PC-3 (cell line): ENCODE data around the gene ANKRD2. TPM values are rescaled to one million over a fixed set of nuclear protein-coding genes. Genes with fewer than 3 reads are reported as not detected.

Experiments
- ATAC-seq: fragments of 200-7000 bp; cut with Tn5 transposase; 2 replicates; pipeline ENCODE4 v1.9.1; 2020; ENCODE audit warnings: mild to moderate bottlenecking, moderate library complexity
- BruUV-seq: library from RNA; stranded (reverse); fragments of 400-500 nt; replicated peaks from 2 replicates; lab custom pipeline; 2021; lab: Mats Ljungman, UMichigan
- CTCF ChIA-PET: fragments of 300-600 bp; sonication (Branson Sonifier 250); formaldehyde crosslinking; loops from one replicate; lab custom pipeline; 2022; ENCODE audit warnings: antibody characterized with exemption; lab: Charles Lee
- POLR2A ChIA-PET: fragments of 300-600 bp; sonication (Branson Sonifier 250); formaldehyde crosslinking; loops from one replicate; lab custom pipeline; 2022; ENCODE audit warnings: antibody characterized with exemption; ENCODE audit not compliant: unreplicated experiment; lab: Charles Lee
- DNase-seq: peaks from one replicate; pipeline ENCODE4 v3.0.0-alpha.2; 2015
- H2AFZ ChIP-seq: fragments of 300-600 bp; sonication (generic); 2 replicates; pipeline ENCODE4 v1.6.0; 2016; ENCODE audit warnings: antibody characterized with exemption, low read length
- H3F3A ChIP-seq: fragments of 300-600 bp; sonication (generic); one replicate; pipeline ENCODE4 v1.6.0; 2017; ENCODE audit warnings: antibody characterized with exemption, low read length, control low read depth, mild to moderate bottlenecking; ENCODE audit not compliant: unreplicated experiment
- H3K27ac ChIP-seq: fragments of 300-600 bp; sonication (generic); 2 replicates; pipeline ENCODE4 v1.5.1; 2016; ENCODE audit warnings: mild to moderate bottlenecking, low read length
- H3K27me3 ChIP-seq: fragments of 300-600 bp; sonication (generic); 2 replicates; pipeline ENCODE4 v1.6.1; 2016; ENCODE audit warnings: low read length, mixed read lengths
- H3K36me3 ChIP-seq: fragments of 300-600 bp; sonication (generic); 2 replicates; pipeline ENCODE4 v1.6.1; 2016; ENCODE audit warnings: low read depth, mixed run types, low read length, mixed read lengths
- H3K4me1 ChIP-seq: fragments of 300-600 bp; sonication (generic); 2 replicates; pipeline ENCODE4 v1.5.1; 2016; ENCODE audit warnings: low read length; ENCODE audit not compliant: insufficient read depth
- H3K4me2 ChIP-seq: fragments of 300-600 bp; sonication (generic); 2 replicates; pipeline ENCODE4 v1.6.0; 2016; ENCODE audit warnings: low read length
- H3K4me3 ChIP-seq: fragments of 300-600 bp; sonication (generic); 2 replicates; pipeline ENCODE4 v1.5.1; 2016; ENCODE audit warnings: mild to moderate bottlenecking, low read length, mixed read lengths
- H3K79me2 ChIP-seq: fragments of 300-600 bp; sonication (generic); 2 replicates; pipeline ENCODE4 v1.6.1; 2017; ENCODE audit warnings: low read length, mixed read lengths
- H3K9ac ChIP-seq: fragments of 300-600 bp; sonication (generic); 2 replicates; pipeline ENCODE4 v1.6.0; 2016; ENCODE audit warnings: mild to moderate bottlenecking, low read length
- H3K9me2 ChIP-seq: fragments of 300-600 bp; sonication (generic); replicated peaks from 2 replicates; pipeline ENCODE4 v1.6.1; 2016; ENCODE audit warnings: mixed run types, low read length, mixed read lengths
- H3K9me3 ChIP-seq: fragments of 300-600 bp; sonication (generic); 2 replicates; pipeline ENCODE4 v1.6.1; 2016; ENCODE audit warnings: low read length, mixed read lengths
- H4K20me1 ChIP-seq: fragments of 300-600 bp; sonication (generic); 2 replicates; pipeline ENCODE4 v1.6.1; 2016; ENCODE audit warnings: low read length, mixed read lengths
- CTCF ChIP-seq: fragments of 300-600 bp; sonication (generic); conservative IDR thresholded peaks from 2 replicates; pipeline ENCODE4 v1.5.1; 2017; ENCODE audit warnings: antibody characterized with exemption, low read depth, mild to moderate bottlenecking, low read length
- EZH2 ChIP-seq: fragments of 300-600 bp; sonication (generic); IDR thresholded peaks from one replicate; pipeline ENCODE4 v1.6.1; 2017; ENCODE audit warnings: antibody characterized with exemption, mild to moderate bottlenecking, low read length; ENCODE audit not compliant: unreplicated experiment
- EZH2phosphoT487 ChIP-seq: fragments of 300-600 bp; sonication (generic); IDR thresholded peaks from 2 replicates; pipeline ENCODE4 v1.6.1; 2018; ENCODE audit warnings: mild to moderate bottlenecking, antibody characterized with exemption, low read length, borderline replicate concordance
- intact Hi-C: fragments of 100-400 bp; cut with micrococcal nuclease; formaldehyde crosslinking; loops from 2 replicates; pipeline ENCODE4 v1.9.0; 2023
- total RNA-seq: library from RNA; depleted of rRNA; stranded (reverse); fragments of >200 nt; gene quantifications from 2 replicates; pipeline ENCODE4 v1.2.3, GENCODE V29; 2014

Gene ANKRD2
- total RNA-seq, 1 experiment from 2014 or later, result 1.8 TPM

GRCh38 chr10:97573672-97574071 lies 1.1 kb downstream of the ANKRD2 start:
- Histone ChIP-seq H3K9ac (no peak overlapping the region), H3K27ac (no peak overlapping the region), H3K79me2 (no peaks in the 10 kb centered on the region), H2AFZ (no peak overlapping the region), H3K4me2 (no peak overlapping the region), H3K36me3 (no peaks in the 10 kb centered on the region), H3K9me2 (no peaks in the 10 kb centered on the region), H3K9me3 (no peaks in the 10 kb centered on the region), H3K4me1 (peaks cover 41% of the 10 kb centered on the region), H3F3A (peaks cover 4% of the 10 kb centered on the region), H3K4me3 (no peak overlapping the region), H4K20me1 (no peaks in the 10 kb centered on the region), H3K27me3 (no peaks in the 10 kb centered on the region)
- intact Hi-C loops, result loop anchor here (1.0 kb wide), 1 partner anchor 39 kb away; no protein-coding TSS in a partner anchor
- BruUV-seq, result no TSS peak
- ATAC-seq (no peak), DNase-seq (no peak)
- POLR2A ChIA-PET, result no interaction called here
- CTCF ChIA-PET, result no interaction called here
- TF ChIP-seq EZH2, result no peak
- TF ChIP-seq CTCF, result no peak
- no peak for TF ChIP-seq EZH2phosphoT487

GRCh38 chr10:97574374-97575126 lies 2.0 kb downstream of the ANKRD2 start:
- H3K4me1 ChIP-seq, result peaks cover 41% of the 10 kb centered on the region
- H4K20me1 ChIP-seq, result no peaks in the 10 kb centered on the region
- H3K4me2 ChIP-seq, result peak overlapping the region; percentile 47; the same call in 1 of the 2 replicates
- no peak overlapping the region for H3K4me3 ChIP-seq
- peak; percentile 95 for DNase-seq
- H3K36me3 ChIP-seq, result no peaks in the 10 kb centered on the region
- H3K79me2 ChIP-seq, result no peaks in the 10 kb centered on the region
- no peaks in the 10 kb centered on the region for H3K9me2 ChIP-seq
- no peaks in the 10 kb centered on the region for H3K27me3 ChIP-seq
- ATAC-seq, result peak; percentile 80
- H3F3A ChIP-seq, result peaks cover 4% of the 10 kb centered on the region
- peak overlapping the region; percentile 46 for H3K27ac ChIP-seq
- CTCF ChIA-PET, result no interaction called here
- no peak overlapping the region for H2AFZ ChIP-seq
- intact Hi-C loops, result loop anchor here (1.0 kb wide), 1 partner anchor 38 kb away; no protein-coding TSS in a partner anchor
- TF ChIP-seq EZH2phosphoT487 (no peak), EZH2 (no peak), CTCF (no peak)
- no peak overlapping the region for H3K9ac ChIP-seq
- no peaks in the 10 kb centered on the region for H3K9me3 ChIP-seq
- POLR2A ChIA-PET, result interaction anchor here (0.6 kb wide), 2 partner anchors 66 to 115 kb away, joined by 4 to 12 read pairs; partner anchors contain the start of gene PI4K2A
- BruUV-seq, result no TSS peak
